CD8-positive, alpha-beta memory T cell (primary cell): ENCODE measurements around the gene REPIN1. TPM values are rescaled to one million over a fixed set of nuclear protein-coding genes. Genes with fewer than 3 reads are reported as not detected.

Experiments
- CTCF ChIA-PET: fragments of 350-600 bp; sonication (Branson Sonifier 250); formaldehyde crosslinking; loops from one replicate; lab custom pipeline; 2021; ENCODE audit warnings: antibody characterized with exemption; lab: Charles Lee
- POLR2A ChIA-PET: fragments of 350-600 bp; sonication (Branson Sonifier 250); formaldehyde crosslinking; loops from one replicate; lab custom pipeline; 2021; ENCODE audit warnings: antibody characterized with exemption; lab: Charles Lee
- DNase-seq, 5 donors: peaks; one replicate each; pipeline versions ENCODE4 v3.0.0 to v3.0.0-alpha.2; 2020 to 2022; ENCODE audit warnings: mixed read lengths in 1 of 5
- H3K27ac ChIP-seq: one replicate; pipeline ENCODE4 v1.7.0; 2013; ENCODE audit warnings: low read depth, mild to moderate bottlenecking, low read length, moderate library complexity
- H3K27me3 ChIP-seq: 2 replicates; pipeline ENCODE4 v1.7.0; 2013; ENCODE audit warnings: low read length, mild to moderate bottlenecking; ENCODE audit not compliant: insufficient read depth, poor library complexity, severe bottlenecking
- H3K36me3 ChIP-seq: 2 replicates; pipeline ENCODE4 v1.7.0; 2013; ENCODE audit warnings: mild to moderate bottlenecking, low read length, moderate library complexity; ENCODE audit not compliant: insufficient read depth
- H3K4me1 ChIP-seq: 2 replicates; pipeline ENCODE4 v1.7.0; 2013; ENCODE audit warnings: mild to moderate bottlenecking, low read length, moderate library complexity; ENCODE audit not compliant: insufficient read depth
- H3K4me3 ChIP-seq: 2 replicates; pipeline ENCODE4 v1.7.0; 2013; ENCODE audit warnings: mild to moderate bottlenecking, low read length
- H3K9me3 ChIP-seq: 2 replicates; pipeline ENCODE4 v1.7.0; 2013; ENCODE audit warnings: mild to moderate bottlenecking, low read length
- H3K27ac Mint-ChIP-seq, 8 donors: one replicate each; pipeline ENCODE4 v1.8.0; 2020 to 2021; ENCODE audit warnings: mixed read lengths in 8 of 8, mild to moderate bottlenecking in 6 of 8, inconsistent platforms in 3 of 8, moderate library complexity in 3 of 8
- H3K27me3 Mint-ChIP-seq, 2 donors: one replicate each; pipeline ENCODE4 v1.8.0; 2020 to 2021; ENCODE audit warnings: mixed read lengths in 2 of 2, mild to moderate bottlenecking in 1 of 2, moderate library complexity in 1 of 2
- H3K36me3 Mint-ChIP-seq, 3 donors: one replicate each; pipeline ENCODE4 v1.8.0; 2020 to 2021; ENCODE audit warnings: mixed read lengths in 3 of 3, inconsistent platforms in 1 of 3, mild to moderate bottlenecking in 1 of 3
- H3K4me1 Mint-ChIP-seq, 3 donors: one replicate each; pipeline ENCODE4 v1.8.0; 2020 to 2021; ENCODE audit warnings: mixed read lengths in 3 of 3, inconsistent platforms in 1 of 3, mild to moderate bottlenecking in 1 of 3
- H3K4me3 Mint-ChIP-seq, 7 donors: one replicate each; pipeline ENCODE4 v1.8.0; 2020 to 2021; ENCODE audit warnings: mixed read lengths in 7 of 7, mild to moderate bottlenecking in 6 of 7, moderate library complexity in 4 of 7, inconsistent platforms in 2 of 7
- H3K9me3 Mint-ChIP-seq, 5 donors: one replicate each; pipeline ENCODE4 v1.8.0; 2020 to 2022; ENCODE audit warnings: mixed read lengths in 5 of 5, mild to moderate bottlenecking in 3 of 5, moderate library complexity in 2 of 5, inconsistent platforms in 1 of 5
- polyA plus RNA-seq: library from polyadenylated mRNA; unstranded; fragments of 300-500 nt; fragmentation: Illumina TruSeq; gene quantifications from one replicate; pipeline ENCODE4 v1.2.3, GENCODE V29; 2021
- total RNA-seq, 2 experiments: library from RNA; stranded (reverse); gene quantifications; one replicate each; pipeline ENCODE4 v1.2.3, GENCODE V29; 2021

The REPIN1 gene
- total and polyA plus RNA-seq, 3 experiments from 2014 or later: 57.0 to 60.8 (median 58.2) TPM

DNA sequence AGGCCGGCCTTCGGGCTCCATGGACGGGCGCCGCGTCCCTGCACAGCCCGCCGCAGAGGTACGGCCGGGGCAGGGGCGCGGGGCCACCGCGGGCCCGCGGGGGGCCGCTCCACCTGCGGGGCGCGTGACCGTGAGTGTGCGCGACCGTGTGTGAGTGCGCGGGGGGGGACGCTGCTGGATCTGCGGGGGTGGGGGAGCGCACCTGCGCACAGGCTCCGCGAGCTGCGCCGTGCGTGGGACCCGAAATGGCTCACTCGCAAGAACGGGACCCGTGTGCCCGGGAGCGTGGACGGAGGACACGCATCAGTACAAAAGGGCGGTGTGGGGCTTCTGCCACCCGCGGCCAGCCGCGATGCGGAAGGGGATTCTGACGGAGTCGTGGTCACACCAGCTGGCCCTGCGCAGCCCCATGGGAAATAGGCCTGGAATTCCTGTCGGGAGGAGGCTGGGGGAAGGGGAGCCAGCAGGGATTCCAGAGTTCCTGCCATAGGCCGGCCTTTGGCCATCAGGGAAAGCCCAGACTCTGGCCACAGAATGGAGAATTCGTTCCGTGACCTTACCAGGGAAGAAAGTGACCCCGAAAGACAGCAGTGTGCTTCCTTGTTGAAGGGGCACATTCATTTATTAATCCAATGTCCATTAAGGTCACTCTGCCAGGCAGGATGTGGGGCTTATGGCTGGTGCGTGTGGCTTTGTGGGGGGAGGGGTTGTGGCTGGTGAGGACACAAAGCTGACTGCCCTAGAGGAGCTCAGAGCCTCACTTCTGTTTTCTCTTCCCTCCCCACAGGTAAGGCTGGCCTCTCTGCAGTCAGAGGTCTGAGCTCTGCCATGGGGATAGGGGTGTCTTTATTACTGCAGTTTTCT is 494 bp downstream of the REPIN1 start:
- Histone ChIP-seq H3K27ac (peak overlapping the region; percentile 94), H3K4me3 (peak overlapping the region; percentile 83), H3K9me3 (no peaks in the 10 kb centered on the region), H3K36me3 (no peaks in the 10 kb centered on the region), H3K27me3 (no peaks in the 10 kb centered on the region), H3K4me1 (peaks cover 36% of the 10 kb centered on the region)
- DNase-seq: peak in 4 of 5 donors; percentile 41 to 76 (median 58)
- Mint-ChIP-seq H3K36me3 (peaks cover 0 to 34% (median 0%) of the 10 kb centered on the region in 3 donors), H3K27me3 (peaks cover 0 to 2% of the 10 kb centered on the region in 2 donors), H3K27ac (peak overlapping the region; percentile 88 to 97 (median 94)), H3K9me3 (no peaks in the 10 kb centered on the region), H3K4me1 (peaks cover 31 to 46% (median 32%) of the 10 kb centered on the region in 3 donors), H3K4me3 (peak overlapping the region; percentile 94 to 97 (median 94))
- ChIA-PET POLR2A (interaction anchor here (0.9 to 2.6 kb wide), 6 partner anchors 9 to 37 kb away, joined by 3 to 24 read pairs (median 5); a partner anchor contains a TSS), CTCF (interaction anchor here (0.7 to 2.7 kb wide), 9 partner anchors 9 to 215 kb away, joined by 3 to 9 read pairs (median 4); partner anchors contain the start of genes ACTR3C and LRRC61)

DNA sequence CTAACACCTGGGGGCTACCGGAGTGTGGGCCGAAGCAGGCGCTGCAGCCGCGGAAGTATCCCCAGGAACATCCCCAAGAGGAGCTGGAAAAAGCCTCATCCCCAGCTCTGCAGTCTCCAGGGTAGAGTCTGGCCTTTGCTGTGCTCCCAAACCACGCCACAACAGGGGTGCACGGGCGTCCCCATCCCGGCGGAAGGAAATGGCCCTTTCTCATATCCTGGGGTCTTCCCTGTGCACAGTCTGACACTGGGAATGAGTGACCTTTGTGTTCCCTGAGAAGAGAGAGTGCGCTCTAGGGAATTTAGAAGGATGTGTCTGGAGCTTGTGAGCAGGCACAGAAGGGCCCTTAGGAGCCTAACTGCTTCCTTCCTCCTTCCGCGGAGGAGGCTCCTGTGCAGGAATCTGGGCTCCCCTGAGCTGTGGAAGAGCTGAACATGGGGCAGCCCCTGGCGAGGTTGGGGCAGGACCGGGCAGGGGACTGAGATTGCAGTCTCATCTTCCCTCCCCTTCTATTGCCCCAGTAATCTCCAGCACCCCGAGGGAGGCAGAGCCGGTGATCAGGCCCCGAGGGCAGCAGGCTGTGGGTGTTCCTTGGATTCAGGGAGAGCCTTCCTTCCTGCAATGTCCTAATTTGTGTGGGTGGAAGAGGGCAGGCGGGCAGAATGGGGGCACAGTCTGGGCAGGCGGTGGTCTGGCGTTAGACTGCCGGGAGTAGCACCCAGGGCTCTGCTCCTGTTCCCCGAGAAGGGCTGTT is 1.3 kb downstream of the REPIN1 start:
- DNase-seq: no peak
- Histone ChIP-seq H3K9me3 (no peaks in the 10 kb centered on the region), H3K27ac (peak overlapping the region; percentile 94), H3K4me1 (peaks cover 31% of the 10 kb centered on the region), H3K27me3 (no peaks in the 10 kb centered on the region), H3K4me3 (peak overlapping the region; percentile 83), H3K36me3 (no peaks in the 10 kb centered on the region)
- Mint-ChIP-seq H3K9me3 (no peaks in the 10 kb centered on the region), H3K36me3 (peaks cover 0 to 36% (median 0%) of the 10 kb centered on the region in 3 donors), H3K27ac (peak overlapping the region; percentile 57 to 96 (median 92)), H3K4me3 (peak overlapping the region; percentile 94 to 97 (median 94)), H3K27me3 (peaks cover 0 to 2% of the 10 kb centered on the region in 2 donors), H3K4me1 (peaks cover 31 to 46% (median 32%) of the 10 kb centered on the region in 3 donors)
- CTCF ChIA-PET: interaction anchor here (0.8 to 2.7 kb wide), 4 partner anchors 8 to 214 kb away, joined by 3 to 9 read pairs (median 4); no protein-coding TSS in a partner anchor
- POLR2A ChIA-PET: interaction anchor here (1.4 to 2.6 kb wide), 4 partner anchors 8 to 36 kb away, joined by 4 to 24 read pairs (median 7); a partner anchor contains a TSS

DNA sequence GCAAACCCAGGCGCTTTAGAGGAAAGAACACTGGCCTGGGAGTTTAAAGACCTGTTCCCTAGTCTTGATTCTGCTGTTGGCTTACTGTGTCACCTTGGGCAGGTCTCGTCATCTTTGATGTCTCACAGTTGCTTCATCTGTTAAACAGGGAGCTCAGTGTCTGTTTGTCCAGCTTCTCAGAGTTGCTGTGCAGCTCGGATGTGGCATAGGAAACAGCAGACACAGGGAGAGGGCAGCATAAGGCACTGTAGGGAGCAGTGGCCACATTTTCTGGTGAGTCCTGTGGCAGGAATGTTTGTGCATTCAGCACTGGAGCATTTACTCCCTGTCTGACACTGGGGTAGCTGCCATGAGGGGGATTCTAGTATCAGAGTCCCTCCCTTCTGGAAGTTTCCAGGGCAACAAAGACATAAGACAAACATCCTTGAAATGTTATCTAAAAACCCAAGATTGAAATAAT is 2.0 kb downstream of the REPIN1 start:
- no peak for DNase-seq
- no peak overlapping the region for H3K4me3 ChIP-seq
- peaks cover 0 to 36% (median 0%) of the 10 kb centered on the region in 3 donors for H3K36me3 Mint-ChIP-seq

DNA sequence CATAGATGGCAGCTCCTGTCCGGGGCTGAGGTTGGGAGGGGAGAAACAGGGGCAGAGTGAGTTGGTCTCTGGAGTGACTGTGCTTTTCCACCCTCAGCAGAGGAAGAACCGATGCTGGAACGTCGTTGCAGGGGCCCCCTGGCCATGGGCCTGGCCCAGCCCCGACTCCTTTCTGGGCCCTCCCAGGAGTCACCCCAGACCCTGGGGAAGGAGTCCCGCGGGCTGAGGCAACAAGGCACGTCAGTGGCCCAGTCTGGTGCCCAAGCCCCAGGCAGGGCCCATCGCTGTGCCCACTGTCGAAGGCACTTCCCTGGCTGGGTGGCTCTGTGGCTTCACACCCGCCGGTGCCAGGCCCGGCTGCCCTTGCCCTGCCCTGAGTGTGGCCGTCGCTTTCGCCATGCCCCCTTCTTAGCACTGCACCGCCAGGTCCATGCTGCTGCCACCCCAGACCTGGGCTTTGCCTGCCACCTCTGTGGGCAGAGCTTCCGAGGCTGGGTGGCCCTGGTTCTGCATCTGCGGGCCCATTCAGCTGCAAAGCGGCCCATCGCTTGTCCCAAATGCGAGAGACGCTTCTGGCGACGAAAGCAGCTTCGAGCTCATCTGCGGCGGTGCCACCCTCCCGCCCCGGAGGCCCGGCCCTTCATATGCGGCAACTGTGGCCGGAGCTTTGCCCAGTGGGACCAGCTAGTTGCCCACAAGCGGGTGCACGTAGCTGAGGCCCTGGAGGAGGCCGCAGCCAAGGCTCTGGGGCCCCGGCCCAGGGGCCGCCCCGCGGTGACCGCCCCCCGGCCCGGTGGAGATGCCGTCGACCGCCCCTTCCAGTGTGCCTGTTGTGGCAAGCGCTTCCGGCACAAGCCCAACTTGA is 2.7 kb downstream of the REPIN1 start:
- ChIA-PET POLR2A (no interaction called here), CTCF (interaction anchor here (0.6 to 2.7 kb wide), 2 partner anchors 16 to 54 kb away, joined by 3 to 9 read pairs; no protein-coding TSS in a partner anchor)
- Mint-ChIP-seq H3K4me3 (peak overlapping the region in 2 of 7 donors; percentile 40 to 97), H3K9me3 (no peaks in the 10 kb centered on the region), H3K27me3 (peaks cover 0 to 2% of the 10 kb centered on the region in 2 donors), H3K27ac (peak overlapping the region in 4 of 8 donors; percentile 12 to 88 (median 82)), H3K4me1 (peaks cover 35 to 49% (median 39%) of the 10 kb centered on the region in 3 donors), H3K36me3 (peaks cover 0 to 36% (median 0%) of the 10 kb centered on the region in 3 donors)
- H3K27me3 ChIP-seq: no peaks in the 10 kb centered on the region
- H3K4me1 ChIP-seq: peaks cover 37% of the 10 kb centered on the region
- no peaks in the 10 kb centered on the region for H3K9me3 ChIP-seq
- H3K4me3 ChIP-seq: no peak overlapping the region
- H3K36me3 ChIP-seq: no peaks in the 10 kb centered on the region
- no peak for DNase-seq
- H3K27ac ChIP-seq: no peak overlapping the region

More for the DNA sequence above, 2.0 kb downstream of the REPIN1 start:
- H3K4me3 Mint-ChIP-seq: peak overlapping the region; percentile 34 to 97 (median 94)
- Histone ChIP-seq H3K27me3 (no peaks in the 10 kb centered on the region), H3K9me3 (no peaks in the 10 kb centered on the region), H3K4me1 (peaks cover 32% of the 10 kb centered on the region), H3K27ac (peak overlapping the region; percentile 94), H3K36me3 (no peaks in the 10 kb centered on the region)
- CTCF ChIA-PET: interaction anchor here (2.7 kb wide), 1 partner anchor 16 kb away, joined by 9 read pairs; no protein-coding TSS in a partner anchor
- peaks cover 0 to 2% of the 10 kb centered on the region in 2 donors for H3K27me3 Mint-ChIP-seq
- H3K4me1 Mint-ChIP-seq: peaks cover 32 to 46% (median 32%) of the 10 kb centered on the region in 3 donors
- H3K9me3 Mint-ChIP-seq: no peaks in the 10 kb centered on the region
- H3K27ac Mint-ChIP-seq: peak overlapping the region in 7 of 8 donors; percentile 12 to 88 (median 83)
- POLR2A ChIA-PET: no interaction called here

DNA sequence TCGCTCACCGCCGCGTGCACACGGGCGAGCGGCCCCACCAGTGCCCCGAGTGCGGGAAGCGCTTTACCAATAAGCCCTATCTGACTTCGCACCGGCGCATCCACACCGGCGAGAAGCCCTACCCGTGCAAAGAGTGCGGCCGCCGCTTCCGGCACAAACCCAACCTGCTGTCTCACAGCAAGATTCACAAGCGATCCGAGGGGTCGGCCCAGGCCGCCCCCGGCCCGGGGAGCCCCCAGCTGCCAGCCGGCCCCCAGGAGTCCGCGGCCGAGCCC is 3.3 kb downstream of the REPIN1 start:
- Mint-ChIP-seq H3K36me3 (peaks cover 0 to 36% (median 0%) of the 10 kb centered on the region in 3 donors), H3K27ac (no peak overlapping the region), H3K4me3 (no peak overlapping the region), H3K4me1 (peaks cover 35 to 53% (median 42%) of the 10 kb centered on the region in 3 donors), H3K9me3 (no peaks in the 10 kb centered on the region), H3K27me3 (peaks cover 0 to 2% of the 10 kb centered on the region in 2 donors)
- no peak overlapping the region for H3K27ac ChIP-seq
- no peak for DNase-seq
- POLR2A ChIA-PET: no interaction called here
- H3K4me3 ChIP-seq: no peak overlapping the region
- no peaks in the 10 kb centered on the region for H3K27me3 ChIP-seq
- no peaks in the 10 kb centered on the region for H3K36me3 ChIP-seq
- CTCF ChIA-PET: interaction anchor here (0.6 to 2.7 kb wide), 2 partner anchors 17 to 54 kb away, joined by 3 to 9 read pairs; no protein-coding TSS in a partner anchor
- H3K4me1 ChIP-seq: peaks cover 38% of the 10 kb centered on the region
- no peaks in the 10 kb centered on the region for H3K9me3 ChIP-seq

DNA sequence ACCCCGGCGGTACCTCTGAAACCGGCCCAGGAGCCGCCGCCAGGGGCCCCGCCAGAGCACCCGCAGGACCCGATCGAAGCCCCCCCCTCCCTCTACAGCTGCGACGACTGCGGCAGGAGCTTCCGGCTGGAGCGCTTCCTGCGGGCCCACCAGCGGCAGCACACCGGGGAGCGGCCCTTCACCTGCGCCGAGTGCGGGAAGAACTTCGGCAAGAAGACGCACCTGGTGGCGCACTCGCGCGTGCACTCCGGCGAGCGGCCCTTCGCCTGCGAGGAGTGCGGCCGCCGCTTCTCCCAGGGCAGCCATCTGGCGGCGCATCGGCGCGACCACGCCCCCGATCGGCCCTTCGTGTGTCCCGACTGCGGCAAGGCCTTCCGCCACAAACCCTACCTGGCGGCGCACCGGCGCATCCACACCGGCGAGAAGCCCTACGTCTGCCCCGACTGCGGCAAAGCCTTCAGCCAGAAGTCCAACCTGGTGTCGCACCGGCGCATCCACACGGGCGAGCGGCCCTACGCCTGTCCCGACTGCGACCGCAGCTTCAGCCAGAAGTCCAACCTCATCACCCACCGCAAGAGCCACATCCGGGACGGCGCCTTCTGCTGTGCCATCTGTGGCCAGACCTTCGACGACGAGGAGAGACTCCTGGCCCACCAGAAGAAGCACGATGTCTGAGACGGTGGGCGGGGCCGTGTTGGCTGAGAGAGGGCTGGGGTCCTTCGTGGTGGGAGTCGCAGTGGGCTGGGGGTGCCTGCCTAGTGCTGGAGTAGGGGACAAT is 3.8 kb downstream of the REPIN1 start:
- DNase-seq: no peak
- Mint-ChIP-seq H3K27me3 (peaks cover 0 to 2% of the 10 kb centered on the region in 2 donors), H3K27ac (peak overlapping the region in 1 of 8 donors; percentile 27), H3K9me3 (no peaks in the 10 kb centered on the region), H3K36me3 (peaks cover 0 to 36% (median 0%) of the 10 kb centered on the region in 3 donors), H3K4me1 (peaks cover 33 to 52% (median 40%) of the 10 kb centered on the region in 3 donors), H3K4me3 (peak overlapping the region in 1 of 7 donors; percentile 65)
- Histone ChIP-seq H3K36me3 (no peaks in the 10 kb centered on the region), H3K4me3 (no peak overlapping the region), H3K4me1 (peaks cover 34% of the 10 kb centered on the region), H3K27ac (no peak overlapping the region), H3K9me3 (no peaks in the 10 kb centered on the region), H3K27me3 (no peaks in the 10 kb centered on the region)
- POLR2A ChIA-PET: no interaction called here
- CTCF ChIA-PET: interaction anchor here (0.6 to 2.7 kb wide), 2 partner anchors 17 to 53 kb away, joined by 3 to 9 read pairs; no protein-coding TSS in a partner anchor
